NCI-H2171 treated with DMSO at 0.1 percent for 48 hours (cell line): ENCODE measurements around the gene CKS1B.
A peak's percentile ranks its signal among the peaks of the same experiment; 100 is the strongest.
"Not testable (repeated sequence)": the region's sequence is repeated elsewhere in the genome, so short reads cannot be mapped to it uniquely, and the experiment has no call there.

ENCODE experiments used
- DNase-seq: peaks from one replicate; lab custom pipeline; 2025; lab: John Stamatoyannopoulos, UW

CKS1B gene

GRCh38 chr1:154964359-154964758, 10.1 kb upstream of the CKS1B start:
- DNase-seq: no peak

- no peak for DNase-seq
These were observed 8.4 kb upstream of the CKS1B start for GRCh38 chr1:154966111-154966510.

GRCh38 chr1:154967331-154967950, 7.0 kb upstream of the CKS1B start:
- no peak for DNase-seq

GRCh38 chr1:154968731-154969130, 5.8 kb upstream of the CKS1B start:
- no peak for DNase-seq

- no peak for DNase-seq
These were observed 5.2 kb upstream of the CKS1B start for GRCh38 chr1:154969246-154969645.

GRCh38 chr1:154969860-154970452, 4.5 kb upstream of the CKS1B start:
- DNase-seq: no peak

GRCh38 chr1:154970631-154971340, 3.7 kb upstream of the CKS1B start, which contains the start of gene SHC1:
TSS of gene SHC1 (minus strand) at chr1:154970747. CDS start at chr1:154970526, 221 bp downstream.
- DNase-seq: no peak

GRCh38 chr1:154971341-154971998, 3.0 kb upstream of the CKS1B start:
- no peak for DNase-seq

- DNase-seq: no peak
These were observed 2.3 kb upstream of the CKS1B start for GRCh38 chr1:154972213-154972516.

- no peak for DNase-seq
These were observed 1.8 kb upstream of the CKS1B start for GRCh38 chr1:154972517-154973343.

- peak; percentile 89 for DNase-seq
These were observed 958 bp upstream of the CKS1B start for GRCh38 chr1:154973344-154974101.

GRCh38 chr1:154974808-154975408, 427 bp downstream of the CKS1B start:
- peak; percentile 97 for DNase-seq

GRCh38 chr1:154975409-154976059, 1.1 kb downstream of the CKS1B start:
- peak; percentile 46 for DNase-seq

GRCh38 chr1:154977762-154978161, 3.3 kb downstream of the CKS1B start:
- DNase-seq: not testable (repeated sequence)

- no peak for DNase-seq
These were observed 3.9 kb downstream of the CKS1B start for GRCh38 chr1:154978360-154978759.

GRCh38 chr1:154982341-154982740, 7.9 kb downstream of the CKS1B start:
- peak; percentile 58 for DNase-seq

GRCh38 chr1:154982897-154983648, 8.6 kb downstream of the CKS1B start, which contains the start of gene FLAD1:
TSS of gene FLAD1 (plus strand) at chr1:154983344. CDS start at chr1:154983695, 351 bp downstream.
- peak; percentile 100 for DNase-seq

- no peak for DNase-seq
These were observed 9.4 kb downstream of the CKS1B start for GRCh38 chr1:154983776-154984466.

GRCh38 chr1:154986736-154987135, 12.3 kb downstream of the CKS1B start:
- not testable (repeated sequence) for DNase-seq
